AG04449 (cell line): ENCODE measurements around the gene SMARCB1.

Source experiments
- CTCF ChIA-PET: fragments of 350-600 bp; formaldehyde crosslinking; extraction: SDS; loops from one replicate; lab custom pipeline; 2021; ENCODE audit warnings: antibody characterized with exemption; lab: Yijun Ruan, JAX
- POLR2A ChIA-PET: fragments of 400-600, 350-600 bp; formaldehyde crosslinking; extraction: SDS; loops from one replicate; lab custom pipeline; 2020; ENCODE audit warnings: antibody characterized with exemption, inconsistent platforms; lab: Yijun Ruan, JAX
- DNase-seq: peaks from one replicate; pipeline ENCODE4 v3.0.0-alpha.2; 2010; ENCODE audit warnings: low read depth, low spot score
- H3K4me3 ChIP-seq: 2 replicates; pipeline ENCODE4 v1.5.1; 2011; ENCODE audit warnings: low read depth, mild to moderate bottlenecking, control low read depth, low read length
- CTCF ChIP-seq: IDR thresholded peaks from one replicate; pipeline ENCODE4 v1.5.1; 2011; ENCODE audit warnings: mild to moderate bottlenecking, moderate library complexity, low read length, control low read depth, inconsistent platforms; ENCODE audit not compliant: insufficient read depth; ENCODE audit errors: missing control alignments

The SMARCB1 gene

GRCh38 chr22:23772315-23772648 lies 14.5 kb upstream of the SMARCB1 start:
- POLR2A ChIA-PET = interaction anchor here (0.6 kb wide), 1 partner anchor 9 kb away, joined by 3 read pairs; no protein-coding TSS in a partner anchor
- TF ChIP-seq CTCF = no peak
- CTCF ChIA-PET = interaction anchor here (1.2 to 17.1 kb wide), 7 partner anchors 9 to 84 kb away, joined by 3 to 387 read pairs (median 4); partner anchors contain the start of genes C22orf15 and SMARCB1
- DNase-seq = no peak
- peak overlapping the region; percentile 57 for H3K4me3 ChIP-seq

- ChIA-PET POLR2A (interaction anchor here (0.6 kb wide), 1 partner anchor 9 kb away, joined by 3 read pairs; no protein-coding TSS in a partner anchor), CTCF (interaction anchor here (1.2 to 17.1 kb wide), 6 partner anchors 9 to 84 kb away, joined by 3 to 387 read pairs (median 8); partner anchors contain the start of genes C22orf15 and SMARCB1)
- peak within 1 kb of the TSS; percentile 57 for H3K4me3 ChIP-seq
- DNase-seq = no peak
- TF ChIP-seq CTCF = no peak
Observed at GRCh38 chr22:23772649-23773473, 13.9 kb upstream of the SMARCB1 start, which contains the start of gene MMP11. Gene MMP11, plus strand, starts transcription at chr22:23772849. Its CDS starts 22 bp downstream, at chr22:23772871.

- POLR2A ChIA-PET = no interaction called here
- peak overlapping the region; percentile 57 for H3K4me3 ChIP-seq
- CTCF ChIA-PET = interaction anchor here (1.2 to 17.1 kb wide), 7 partner anchors 8 to 84 kb away, joined by 3 to 387 read pairs (median 7); partner anchors contain the start of genes SLC2A11 and SMARCB1
- TF ChIP-seq CTCF = no peak
- DNase-seq = no peak
Observed at GRCh38 chr22:23773483-23774113, 13.2 kb upstream of the SMARCB1 start.

- DNase-seq = no peak
- H3K4me3 ChIP-seq = no peak overlapping the region
- ChIA-PET CTCF (interaction anchor here (0.9 to 17.1 kb wide), 7 partner anchors 9 to 83 kb away, joined by 3 to 387 read pairs (median 3); partner anchors contain the start of genes SLC2A11 and SMARCB1), POLR2A (interaction anchor here (1.0 to 1.3 kb wide), 3 partner anchors 12 to 83 kb away, joined by 3 to 4 read pairs (median 3); partner anchors contain the start of gene SLC2A11)
- no peak for TF ChIP-seq CTCF
Observed at GRCh38 chr22:23774114-23774921, 12.4 kb upstream of the SMARCB1 start.

DNA sequence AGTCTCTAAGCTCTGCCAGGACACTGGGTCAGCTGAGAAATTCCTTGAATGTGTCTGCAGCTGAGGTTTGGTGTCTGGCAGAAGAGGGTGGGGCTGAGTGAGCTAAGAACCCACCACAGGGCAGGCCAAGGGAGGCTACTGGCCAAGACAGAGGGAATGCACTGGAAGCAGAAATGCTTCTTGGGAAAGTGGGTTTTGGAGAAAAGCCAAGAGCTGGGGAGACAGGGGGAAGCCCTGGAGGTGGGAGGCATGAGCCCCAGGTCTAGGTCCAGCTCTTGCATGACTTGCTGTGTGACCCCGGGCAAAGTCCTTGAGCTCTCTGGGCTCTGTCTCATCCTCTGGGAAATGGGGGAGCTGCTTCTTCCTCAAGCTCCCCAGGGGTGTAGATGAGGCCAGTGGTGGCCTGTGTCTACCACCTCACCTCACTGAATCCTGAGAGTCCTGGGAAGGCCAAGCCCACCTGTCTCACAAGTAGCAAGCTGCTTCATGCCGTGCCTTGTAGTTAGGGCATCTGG lies 11.8 kb upstream of the SMARCB1 start:
- CTCF ChIA-PET = interaction anchor here (0.9 to 17.1 kb wide), 9 partner anchors 8 to 82 kb away, joined by 3 to 387 read pairs (median 3); partner anchors contain the start of genes CHCHD10, SLC2A11 and SMARCB1
- TF ChIP-seq CTCF = no peak
- H3K4me3 ChIP-seq = no peak overlapping the region
- POLR2A ChIA-PET = interaction anchor here (1.0 to 1.3 kb wide), 3 partner anchors 11 to 83 kb away, joined by 3 to 4 read pairs (median 3); partner anchors contain the start of gene SLC2A11
- DNase-seq = no peak
